Mucosa of stomach (tissue), 1 donor: ENCODE data around the gene STX10.

Experiments
- H3K27me3 ChIP-seq: one replicate; pipeline ENCODE4 v1.7.0; 2013; ENCODE audit warnings: mild to moderate bottlenecking, low read length; ENCODE audit not compliant: control insufficient read depth, insufficient read depth
- H3K36me3 ChIP-seq: one replicate; pipeline ENCODE4 v1.7.0; 2013; ENCODE audit warnings: low read length; ENCODE audit not compliant: control insufficient read depth, insufficient read depth
- H3K4me1 ChIP-seq: one replicate; pipeline ENCODE4 v1.7.0; 2013; ENCODE audit warnings: mild to moderate bottlenecking, low read length; ENCODE audit not compliant: control insufficient read depth, insufficient read depth
- H3K4me3 ChIP-seq: one replicate; pipeline ENCODE4 v1.7.0; 2013; ENCODE audit warnings: low read length
- H3K9ac ChIP-seq: one replicate; pipeline ENCODE4 v1.7.0; 2013; ENCODE audit warnings: mild to moderate bottlenecking, low read length, moderate library complexity
- H3K9me3 ChIP-seq: one replicate; pipeline ENCODE4 v1.7.0; 2013; ENCODE audit warnings: mild to moderate bottlenecking, low read length, moderate library complexity; ENCODE audit not compliant: control insufficient read depth
- donor health status: Pancreatic carcinoma.

The STX10 gene

GRCh38 chr19:13120817-13121216 is 29.4 kb downstream of the STX10 start:
- no peak overlapping the region for H3K9ac ChIP-seq

GRCh38 chr19:13120031-13120430 is 30.1 kb downstream of the STX10 start:
- no peaks in the 10 kb centered on the region for H3K36me3 ChIP-seq
- no peaks in the 10 kb centered on the region for H3K27me3 ChIP-seq
- H3K9me3 ChIP-seq = no peaks in the 10 kb centered on the region
- H3K4me1 ChIP-seq = peaks cover 29% of the 10 kb centered on the region
- H3K9ac ChIP-seq = no peak overlapping the region
- no peak overlapping the region for H3K4me3 ChIP-seq

More at GRCh38 chr19:13120817-13121216, 29.4 kb downstream of the STX10 start:
- Histone ChIP-seq H3K4me1 (peaks cover 22% of the 10 kb centered on the region), H3K9me3 (no peaks in the 10 kb centered on the region), H3K27me3 (no peaks in the 10 kb centered on the region), H3K4me3 (no peak overlapping the region), H3K36me3 (no peaks in the 10 kb centered on the region)

GRCh38 chr19:13119627-13120026 is 30.5 kb downstream of the STX10 start:
- Histone ChIP-seq H3K27me3 (no peaks in the 10 kb centered on the region), H3K9ac (peak overlapping the region; percentile 16), H3K9me3 (no peaks in the 10 kb centered on the region), H3K4me3 (no peak overlapping the region), H3K36me3 (no peaks in the 10 kb centered on the region), H3K4me1 (peaks cover 29% of the 10 kb centered on the region)

- Histone ChIP-seq H3K9ac (peak overlapping the region; percentile 75), H3K4me3 (no peak overlapping the region), H3K27me3 (no peaks in the 10 kb centered on the region), H3K36me3 (no peaks in the 10 kb centered on the region), H3K4me1 (peaks cover 29% of the 10 kb centered on the region), H3K9me3 (no peaks in the 10 kb centered on the region)
Measured at GRCh38 chr19:13118424-13119193, 31.6 kb downstream of the STX10 start.

GRCh38 chr19:13117772-13118423 is 32.3 kb downstream of the STX10 start, which contains the start of gene NACC1:
TSS of gene NACC1 (plus strand) at chr19:13118264. CDS start at chr19:13135208, 16,944 bp downstream.
- no peaks in the 10 kb centered on the region for H3K9me3 ChIP-seq
- peaks cover 29% of the 10 kb centered on the region for H3K4me1 ChIP-seq
- peak within 1 kb of the TSS; percentile 75 for H3K9ac ChIP-seq
- H3K4me3 ChIP-seq = peak within 1 kb of the TSS; percentile 21
- H3K27me3 ChIP-seq = no peaks in the 10 kb centered on the region
- no peaks in the 10 kb centered on the region for H3K36me3 ChIP-seq

GRCh38 chr19:13117176-13117771 is 32.9 kb downstream of the STX10 start:
- peaks cover 29% of the 10 kb centered on the region for H3K4me1 ChIP-seq
- no peaks in the 10 kb centered on the region for H3K36me3 ChIP-seq
- H3K4me3 ChIP-seq = peak overlapping the region; percentile 21
- peak overlapping the region; percentile 61 for H3K9ac ChIP-seq
- H3K9me3 ChIP-seq = no peaks in the 10 kb centered on the region
- no peaks in the 10 kb centered on the region for H3K27me3 ChIP-seq

- Histone ChIP-seq H3K4me1 (peaks cover 29% of the 10 kb centered on the region), H3K36me3 (no peaks in the 10 kb centered on the region), H3K27me3 (no peaks in the 10 kb centered on the region), H3K9me3 (no peaks in the 10 kb centered on the region), H3K4me3 (peak within 1 kb of the TSS; percentile 21), H3K9ac (peak within 1 kb of the TSS; percentile 81)
Measured at GRCh38 chr19:13116282-13117175, 33.6 kb downstream of the STX10 start, which contains the start of gene TRMT1. TSS of gene TRMT1 (minus strand) at chr19:13116740. CDS start at chr19:13116399, 341 bp downstream.

GRCh38 chr19:13115936-13116281 is 34.3 kb downstream of the STX10 start:
- Histone ChIP-seq H3K9ac (peak overlapping the region; percentile 81), H3K36me3 (no peaks in the 10 kb centered on the region), H3K4me1 (peaks cover 29% of the 10 kb centered on the region), H3K27me3 (no peaks in the 10 kb centered on the region), H3K9me3 (no peaks in the 10 kb centered on the region), H3K4me3 (peak overlapping the region; percentile 21)

GRCh38 chr19:13112555-13112954 is 37.6 kb downstream of the STX10 start:
- Histone ChIP-seq H3K9ac (no peak overlapping the region), H3K9me3 (no peaks in the 10 kb centered on the region), H3K4me1 (peaks cover 14% of the 10 kb centered on the region), H3K36me3 (no peaks in the 10 kb centered on the region), H3K27me3 (no peaks in the 10 kb centered on the region), H3K4me3 (no peak overlapping the region)

GRCh38 chr19:13110099-13110610 is 40.0 kb downstream of the STX10 start:
- Histone ChIP-seq H3K9me3 (no peaks in the 10 kb centered on the region), H3K36me3 (no peaks in the 10 kb centered on the region), H3K4me1 (peaks cover under 1% of the 10 kb centered on the region), H3K27me3 (no peaks in the 10 kb centered on the region), H3K4me3 (no peak overlapping the region), H3K9ac (no peak overlapping the region)

- H3K36me3 ChIP-seq = no peaks in the 10 kb centered on the region
- H3K4me1 ChIP-seq = no peaks in the 10 kb centered on the region
- H3K4me3 ChIP-seq = no peak overlapping the region
- H3K9me3 ChIP-seq = no peaks in the 10 kb centered on the region
- no peak overlapping the region for H3K9ac ChIP-seq
- no peaks in the 10 kb centered on the region for H3K27me3 ChIP-seq
Measured at GRCh38 chr19:13109361-13110098, 40.6 kb downstream of the STX10 start.
